NCI-H187 (cell line): ENCODE measurements around the gene RGS19.
A peak's percentile ranks its signal among the peaks of the same experiment; 100 is the strongest.

Experiments
- DNase-seq, 2 experiments: peaks; one replicate each; lab custom pipeline; 2025; lab: John Stamatoyannopoulos, UW

RGS19 gene

DNA sequence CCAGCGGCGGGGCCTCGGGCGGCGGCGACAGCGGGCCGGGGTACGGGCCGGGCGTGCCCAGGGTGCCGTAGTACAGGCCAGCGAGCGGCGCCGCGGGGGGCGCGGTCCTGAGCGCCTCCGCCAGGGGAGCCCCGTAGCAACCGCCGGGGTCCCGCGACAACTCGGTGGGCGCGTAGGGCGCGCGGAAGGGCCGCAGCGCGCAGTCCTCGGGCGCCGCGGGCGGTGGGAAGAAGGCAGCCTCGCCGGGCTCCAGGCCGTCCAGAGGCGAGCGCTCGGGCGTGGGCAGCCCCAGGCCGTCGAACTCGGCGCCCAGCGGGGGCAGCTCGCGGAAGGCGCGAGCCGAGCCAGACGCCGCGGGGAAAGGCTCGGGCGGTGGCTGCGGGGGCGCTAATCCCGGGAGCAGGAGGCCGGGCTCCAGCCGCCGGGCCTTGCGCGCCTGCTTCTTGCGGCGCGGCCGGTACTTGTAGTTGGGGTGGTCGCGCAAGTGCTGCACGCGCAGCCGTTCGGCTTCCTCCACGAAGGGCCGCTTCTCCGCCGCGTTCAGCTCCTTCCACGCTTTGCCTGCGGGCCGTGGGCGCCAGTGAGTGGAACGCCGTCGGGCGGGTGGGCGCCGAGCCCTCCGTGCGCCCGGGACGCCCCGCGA lies 30.8 kb downstream of the RGS19 start:
- no peak for DNase-seq

DNA sequence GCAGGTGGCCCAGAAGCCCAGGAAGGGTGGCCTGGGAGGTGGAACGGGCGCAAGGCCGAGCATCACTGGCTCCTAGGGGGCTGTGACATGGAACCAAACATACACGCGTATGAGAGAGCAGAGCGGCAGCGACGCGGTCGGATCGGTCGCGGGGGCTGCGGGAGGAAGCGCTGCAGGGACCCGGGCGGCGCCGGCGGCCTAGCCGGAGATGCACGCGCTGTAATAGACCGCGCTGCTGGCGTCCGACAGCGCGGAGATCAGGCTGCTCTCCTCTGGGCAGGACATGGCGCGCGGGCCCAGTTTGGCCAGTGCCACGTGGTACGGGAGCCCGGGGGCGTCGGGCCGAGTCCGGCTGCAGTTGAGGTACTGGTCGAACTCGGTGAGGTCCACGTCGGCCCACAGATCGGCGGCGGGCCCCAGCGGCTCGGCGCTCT lies 31.3 kb downstream of the RGS19 start:
- DNase-seq = no peak

DNA sequence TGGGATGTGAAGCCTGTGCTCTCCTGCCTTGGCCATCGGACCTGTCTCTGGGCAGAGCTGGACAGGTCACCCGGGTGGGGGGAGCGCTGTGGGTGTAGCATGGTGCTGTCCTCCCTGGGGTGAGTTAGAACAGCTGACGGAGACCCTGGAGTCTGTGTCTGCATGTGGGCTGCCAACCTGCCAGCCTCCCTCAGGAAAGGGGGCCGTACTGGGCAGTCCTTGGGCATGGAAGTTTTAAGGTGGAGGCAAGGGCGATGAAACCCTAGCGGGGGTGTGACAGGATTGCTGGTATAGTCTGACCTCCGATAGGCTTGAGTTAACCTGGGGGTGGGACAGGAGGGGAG lies 32.3 kb downstream of the RGS19 start:
- DNase-seq = no peak

DNA sequence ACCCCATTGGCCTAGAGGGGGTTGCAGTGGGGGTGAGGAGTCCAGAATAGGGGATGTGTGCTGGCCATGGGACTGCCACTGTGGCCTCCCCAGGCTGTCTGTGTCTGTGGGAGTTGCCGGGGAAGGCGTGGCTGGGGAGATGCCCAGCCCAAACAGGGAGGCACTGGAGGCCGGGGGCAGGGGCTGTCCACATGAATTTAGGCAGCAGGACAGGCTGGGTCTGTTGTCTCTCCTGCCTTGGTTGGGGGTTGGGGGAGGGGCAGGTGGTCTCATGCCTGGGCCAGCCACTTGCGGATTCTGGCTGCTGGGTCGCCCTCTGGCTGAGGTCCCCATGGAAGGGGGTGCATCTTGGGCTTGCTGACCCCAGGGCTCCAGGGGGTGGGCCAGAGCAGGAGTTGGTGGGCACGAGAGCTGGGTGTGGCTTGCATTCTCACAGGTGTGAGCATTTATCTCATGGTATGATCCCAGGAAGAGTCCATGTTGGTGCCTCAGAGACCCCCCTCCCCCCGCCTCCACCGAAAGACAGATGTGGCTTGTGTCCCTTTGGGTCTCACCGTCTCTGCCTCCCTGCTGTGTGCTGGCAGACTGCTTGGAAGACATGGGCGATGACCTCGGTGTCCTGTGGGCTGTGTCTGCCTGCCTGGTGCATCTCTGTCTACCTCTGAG lies 33.8 kb downstream of the RGS19 start:
- DNase-seq = no peak

DNA sequence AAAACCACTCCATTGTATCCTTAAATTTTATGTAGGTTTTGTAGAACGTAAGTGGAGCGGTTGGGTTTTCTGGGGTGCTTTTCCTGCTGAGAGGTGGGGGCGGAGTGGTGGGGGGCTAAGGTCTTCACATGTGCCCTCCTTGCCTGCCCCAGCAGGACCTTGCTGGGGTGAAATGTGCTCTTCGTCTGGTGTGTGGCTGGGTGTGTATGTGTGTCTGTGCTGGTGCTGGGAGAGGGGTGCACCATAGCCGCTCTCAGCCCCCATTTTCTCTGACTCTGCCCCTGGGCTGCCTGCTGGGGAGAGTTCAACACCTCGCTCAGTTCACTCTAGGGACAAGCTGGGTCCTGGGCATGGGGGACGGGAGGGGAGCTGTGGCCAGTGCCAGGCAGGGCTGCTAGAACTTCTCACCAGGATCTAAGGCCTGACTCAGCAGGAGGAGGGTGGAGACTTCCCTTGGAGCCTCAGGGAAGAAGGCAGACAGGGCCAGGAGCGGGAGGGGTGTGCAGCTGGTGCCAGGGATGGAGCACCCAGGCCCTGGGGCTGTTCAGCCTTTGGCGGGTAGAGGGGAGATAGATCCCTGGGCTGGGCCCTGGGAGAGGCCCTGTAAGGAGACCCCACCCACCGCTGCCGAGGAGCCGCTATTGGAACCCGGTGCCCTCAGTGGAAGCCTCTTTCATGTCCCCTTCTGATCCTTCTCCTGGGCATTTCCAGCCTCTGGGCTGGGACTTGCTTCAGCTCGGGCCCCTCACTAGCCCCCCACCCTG lies 34.7 kb downstream of the RGS19 start:
- no peak for DNase-seq

DNA sequence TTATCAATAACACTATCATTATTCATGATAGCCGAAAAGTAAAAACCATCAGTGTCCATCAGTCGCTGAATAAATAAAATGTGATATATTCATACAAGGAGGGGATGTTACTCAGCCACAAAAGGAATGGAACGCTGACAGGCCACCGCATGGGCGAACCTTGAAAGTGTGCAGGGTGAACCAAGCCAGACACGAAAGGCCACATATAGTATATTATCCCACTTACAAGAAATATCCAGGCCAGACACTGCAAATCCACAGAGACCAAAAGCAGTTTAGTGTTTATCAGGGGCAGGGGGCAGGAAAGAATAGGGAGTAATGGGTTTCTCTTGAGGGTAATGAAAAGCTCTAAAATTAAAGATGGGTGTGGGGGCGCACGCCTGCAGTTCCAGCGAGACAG lies 35.5 kb downstream of the RGS19 start:
- no peak for DNase-seq

DNA sequence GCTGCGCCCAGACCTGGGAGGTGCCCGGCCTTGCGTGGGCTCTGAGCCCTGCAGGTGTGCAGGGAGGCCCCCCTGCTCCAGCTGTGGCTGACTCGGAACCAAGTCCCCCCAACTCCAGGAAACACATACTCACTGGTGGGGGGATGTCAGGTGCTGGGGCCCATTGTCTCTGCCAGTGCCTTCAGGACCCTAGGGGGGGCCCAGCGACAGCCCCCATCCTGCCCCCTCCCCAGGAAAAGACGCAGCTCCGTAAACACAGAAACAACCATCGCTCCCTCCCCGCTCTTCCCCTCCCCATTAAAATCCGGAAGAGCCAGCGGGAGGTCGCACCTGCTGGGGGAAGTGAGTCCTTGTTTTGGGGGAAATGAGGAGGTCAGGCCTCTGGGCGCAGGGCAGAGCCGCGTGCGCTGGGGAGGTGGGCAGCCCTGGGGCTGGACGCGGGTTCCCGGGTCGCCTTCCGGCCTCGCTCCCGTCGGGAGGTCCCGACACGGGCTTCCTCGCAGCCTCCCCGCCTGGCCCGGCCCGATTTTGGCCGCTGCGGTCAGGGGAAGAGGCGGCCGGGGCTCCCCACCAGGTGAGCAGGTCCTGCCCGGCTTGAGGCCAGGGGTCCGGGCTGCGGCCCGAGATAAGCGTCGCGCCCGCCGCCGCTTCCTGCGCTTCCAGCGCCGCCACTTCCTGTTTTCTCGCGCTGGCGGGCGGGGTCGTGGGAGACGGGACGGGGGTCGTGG lies 37.1 kb downstream of the RGS19 start:
- no peak for DNase-seq

DNA sequence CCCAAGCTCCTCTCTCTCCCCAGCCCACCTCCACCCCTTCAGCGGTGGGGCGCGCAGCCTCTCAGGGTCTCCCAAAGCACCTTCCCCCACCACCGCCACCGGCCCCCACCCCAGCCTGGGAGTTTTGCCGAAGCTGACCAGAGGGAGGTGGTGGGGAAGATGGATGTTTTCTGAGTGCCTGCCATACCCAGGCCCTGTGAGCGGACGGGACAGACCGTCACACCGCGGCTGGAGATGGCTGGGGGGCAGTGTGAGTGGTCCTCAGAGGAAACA lies 37.6 kb downstream of the RGS19 start:
- DNase-seq = no peak

DNA sequence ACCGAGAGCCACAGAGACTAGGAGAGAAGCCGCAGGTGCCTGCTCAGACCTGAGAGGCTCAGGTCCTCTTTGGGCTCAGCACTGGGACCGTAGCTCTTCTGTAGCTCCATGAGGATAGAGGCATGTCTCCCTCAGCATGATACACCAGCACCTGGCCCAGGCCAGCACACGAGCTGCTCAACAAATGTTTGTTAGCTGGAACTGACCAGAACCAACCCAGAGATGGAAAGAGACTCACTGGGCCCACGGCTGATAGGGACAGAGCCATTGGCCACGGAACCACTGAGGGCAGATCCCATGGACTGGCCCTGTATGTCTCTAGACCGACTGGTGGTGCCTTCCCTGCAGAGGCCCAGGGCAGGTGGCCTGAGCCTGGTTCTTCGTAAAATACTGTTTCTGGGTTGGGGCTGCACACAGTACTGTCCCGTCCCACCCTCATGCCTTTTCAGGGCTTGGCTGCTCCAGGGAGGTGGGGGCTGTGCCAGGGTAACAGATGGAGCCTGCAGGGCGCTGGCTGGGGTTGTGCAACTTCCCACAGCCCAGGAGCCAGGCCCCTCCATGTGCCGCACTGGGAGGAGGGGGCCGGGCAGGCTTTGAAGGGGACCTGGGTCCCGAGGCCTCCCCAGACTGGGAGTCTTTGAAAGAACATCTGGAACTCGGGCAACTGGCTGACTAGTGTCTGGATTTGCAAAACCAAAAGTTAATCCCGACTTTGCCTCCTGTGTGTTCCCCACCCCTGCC lies 38.1 kb downstream of the RGS19 start:
- DNase-seq = no peak

DNA sequence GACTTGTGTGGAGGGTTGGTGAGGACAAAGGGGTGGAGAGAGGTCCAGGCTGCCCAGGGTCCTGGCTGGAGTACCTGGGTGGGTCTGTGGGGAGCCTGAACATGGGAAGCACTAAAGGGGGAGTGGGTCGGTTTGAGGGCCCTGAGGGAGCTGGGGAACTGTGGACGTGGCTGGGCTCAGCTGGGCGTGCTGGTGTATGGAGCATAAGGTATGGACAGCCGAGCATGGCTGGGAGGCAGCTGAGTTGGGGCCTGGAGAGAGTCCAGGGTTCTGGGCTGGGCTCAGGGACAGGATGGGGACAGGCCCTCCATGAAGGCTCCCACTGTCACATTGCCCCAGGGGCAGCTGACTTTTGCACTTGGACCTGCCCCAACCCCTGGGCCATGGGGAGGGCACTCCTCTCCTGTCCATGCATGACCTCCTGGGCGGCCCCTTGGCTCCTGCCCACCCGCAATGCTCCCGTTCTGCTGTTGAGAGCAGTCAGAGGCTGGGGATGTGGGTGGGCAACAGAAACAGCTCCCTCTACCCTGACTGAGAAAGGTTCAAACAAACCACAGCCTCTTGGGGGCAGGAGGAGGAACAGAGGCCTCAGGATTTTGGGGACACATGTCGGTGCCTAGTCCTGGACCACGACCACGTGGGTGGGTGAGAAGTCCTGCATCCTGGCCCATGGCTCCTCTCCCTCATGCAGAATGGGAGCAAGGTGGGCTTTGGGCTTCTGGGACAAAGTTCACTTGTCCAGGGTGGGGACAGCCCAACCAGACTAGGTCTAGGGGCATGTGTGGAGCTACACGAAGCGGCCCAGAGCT lies 38.9 kb downstream of the RGS19 start:
- DNase-seq = no peak

DNA sequence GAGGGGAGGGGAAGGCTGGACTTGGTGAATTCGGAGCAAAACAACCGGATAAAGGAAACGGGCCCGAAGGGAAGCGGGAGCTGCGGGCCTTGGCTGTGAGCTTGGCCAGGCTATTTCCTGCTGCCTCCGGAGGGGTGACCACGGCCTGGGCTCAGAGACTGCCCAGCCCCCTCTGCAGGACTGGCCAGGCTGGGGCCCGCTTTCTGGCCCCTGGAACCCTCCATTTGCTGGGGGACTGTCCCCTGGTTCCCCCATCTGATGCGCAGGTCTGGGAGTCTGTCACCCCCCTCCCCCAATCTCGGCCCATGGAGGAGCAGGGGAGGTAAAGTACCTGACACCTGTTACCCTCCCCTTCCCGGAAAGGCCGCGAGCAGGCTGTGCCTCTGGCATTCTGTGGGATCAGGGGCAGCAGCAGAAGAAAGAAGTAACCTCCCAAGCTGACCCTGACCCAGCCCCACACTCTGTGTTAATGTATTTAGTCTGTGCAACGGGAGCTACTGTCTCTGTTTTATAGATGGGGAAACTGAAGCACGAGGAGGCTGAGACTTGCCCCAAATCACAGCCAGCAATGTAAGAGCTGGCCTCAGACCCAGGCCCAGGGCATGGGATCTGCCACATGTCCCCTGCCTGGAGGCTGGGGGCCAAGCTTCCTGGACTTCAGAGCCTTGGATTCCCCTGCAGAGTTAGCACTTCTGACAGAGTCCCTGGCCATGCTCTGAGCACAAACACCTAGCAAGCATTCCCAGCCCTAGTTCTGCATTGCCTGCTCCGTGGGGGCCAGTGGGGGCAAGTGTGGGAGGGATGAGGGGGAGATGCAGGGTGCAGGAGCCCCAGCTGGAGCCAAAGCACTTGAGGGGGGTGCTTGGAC lies 39.8 kb downstream of the RGS19 start:
- no peak for DNase-seq

DNA sequence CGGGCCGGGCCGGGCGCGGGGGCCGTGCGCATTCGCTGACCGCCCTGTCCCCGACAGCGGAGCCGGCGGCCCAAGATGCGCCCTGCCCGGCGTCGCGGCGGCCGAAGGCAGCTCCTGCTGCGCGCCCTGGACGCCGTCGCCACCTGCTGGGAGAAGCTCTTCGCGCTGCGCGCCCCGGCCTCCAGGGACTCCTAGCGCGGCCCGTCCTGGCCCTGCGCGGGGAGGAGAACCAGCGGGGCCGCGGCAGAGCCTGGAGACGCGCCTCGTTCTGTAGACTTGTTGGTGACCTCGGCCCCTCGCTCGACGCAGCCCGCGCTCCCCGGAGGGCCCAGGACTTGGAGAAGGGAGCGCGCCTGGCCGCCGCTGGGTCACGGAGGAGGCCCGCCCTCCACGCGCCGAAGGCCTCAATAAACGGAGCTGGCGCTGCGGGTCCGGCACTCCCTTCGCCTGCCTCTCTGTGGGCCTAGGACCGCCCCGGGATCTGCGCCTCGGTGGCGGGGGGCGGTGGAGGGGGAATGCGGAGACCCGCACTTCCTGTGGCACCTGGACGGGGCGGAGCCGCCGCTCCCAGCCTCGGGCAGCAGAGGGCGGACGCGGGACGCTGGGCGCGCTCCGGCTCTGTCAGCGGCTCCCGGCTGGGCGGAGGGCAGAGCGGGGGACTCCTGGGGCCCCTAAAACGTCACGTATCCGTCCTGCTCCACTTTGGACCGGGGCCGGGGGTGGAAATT lies 40.6 kb downstream of the RGS19 start:
- peak; percentile 34 to 38 for DNase-seq

DNA sequence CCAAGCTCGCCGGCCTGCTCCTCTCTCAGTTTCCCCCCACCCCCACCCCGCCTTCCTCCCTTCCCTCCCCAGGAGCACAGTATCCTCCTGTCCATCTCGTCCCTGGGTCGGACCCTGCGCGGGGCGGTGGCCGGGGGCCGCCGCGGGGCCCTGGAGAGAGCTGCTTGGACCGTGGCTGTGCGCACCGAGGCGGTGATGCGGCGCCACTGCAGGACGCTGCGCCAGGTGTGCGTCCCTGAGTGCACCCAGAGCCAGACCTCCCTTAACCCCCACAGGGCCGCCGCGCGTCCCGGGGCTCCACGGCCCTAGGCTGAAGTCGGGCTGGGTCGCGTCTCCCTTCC lies 41.1 kb downstream of the RGS19 start:
- no peak for DNase-seq

DNA sequence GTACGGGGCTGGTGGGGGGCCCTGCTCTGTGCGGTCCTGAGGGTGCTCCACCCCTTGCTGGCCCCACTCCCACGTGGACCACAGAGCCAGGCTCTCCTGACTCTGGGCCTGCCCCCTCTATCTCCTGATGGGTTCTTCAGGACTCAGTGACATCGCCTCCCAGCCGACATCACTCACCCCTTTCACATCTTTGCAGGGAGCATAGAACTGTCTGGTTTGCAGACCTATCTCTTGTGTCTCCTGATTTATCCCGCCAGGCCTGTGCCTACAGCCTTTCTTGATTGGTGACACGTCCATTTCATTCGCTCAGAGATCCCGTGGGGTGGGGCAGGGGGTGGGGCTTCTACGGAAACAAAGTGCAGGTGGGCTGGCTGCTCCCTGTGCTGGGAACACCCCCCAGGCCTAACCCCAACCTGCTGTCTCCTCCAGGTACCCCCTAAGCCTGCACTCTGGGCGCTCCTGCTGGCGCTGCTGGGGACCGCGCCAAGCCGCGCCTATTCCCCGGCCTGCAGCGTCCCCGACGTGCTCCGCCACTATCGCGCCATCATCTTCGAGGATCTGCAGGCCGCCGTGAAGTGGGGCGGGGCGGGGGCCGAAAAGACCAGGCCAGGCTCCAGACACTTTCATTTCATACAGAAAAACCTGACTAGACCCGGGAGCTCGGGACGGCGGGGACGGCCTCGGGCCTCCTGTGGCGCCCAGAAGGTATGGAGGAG lies 41.7 kb downstream of the RGS19 start:
- DNase-seq = no peak

DNA sequence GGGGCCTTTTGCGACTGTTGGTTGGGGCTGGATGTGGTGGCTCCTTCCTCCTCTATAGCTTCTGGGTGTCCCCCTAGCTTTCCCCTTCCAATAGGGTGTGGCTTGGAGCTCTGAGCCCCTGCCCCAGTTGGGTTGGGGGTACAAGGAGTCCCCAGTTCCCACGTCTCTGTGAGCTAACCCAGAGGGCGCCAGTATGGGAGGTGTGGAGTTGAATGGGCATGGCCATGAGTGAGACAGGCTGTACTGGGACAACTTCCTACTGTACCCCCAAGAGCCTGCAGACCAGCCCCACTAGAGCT lies 42.2 kb downstream of the RGS19 start:
- DNase-seq = no peak

DNA sequence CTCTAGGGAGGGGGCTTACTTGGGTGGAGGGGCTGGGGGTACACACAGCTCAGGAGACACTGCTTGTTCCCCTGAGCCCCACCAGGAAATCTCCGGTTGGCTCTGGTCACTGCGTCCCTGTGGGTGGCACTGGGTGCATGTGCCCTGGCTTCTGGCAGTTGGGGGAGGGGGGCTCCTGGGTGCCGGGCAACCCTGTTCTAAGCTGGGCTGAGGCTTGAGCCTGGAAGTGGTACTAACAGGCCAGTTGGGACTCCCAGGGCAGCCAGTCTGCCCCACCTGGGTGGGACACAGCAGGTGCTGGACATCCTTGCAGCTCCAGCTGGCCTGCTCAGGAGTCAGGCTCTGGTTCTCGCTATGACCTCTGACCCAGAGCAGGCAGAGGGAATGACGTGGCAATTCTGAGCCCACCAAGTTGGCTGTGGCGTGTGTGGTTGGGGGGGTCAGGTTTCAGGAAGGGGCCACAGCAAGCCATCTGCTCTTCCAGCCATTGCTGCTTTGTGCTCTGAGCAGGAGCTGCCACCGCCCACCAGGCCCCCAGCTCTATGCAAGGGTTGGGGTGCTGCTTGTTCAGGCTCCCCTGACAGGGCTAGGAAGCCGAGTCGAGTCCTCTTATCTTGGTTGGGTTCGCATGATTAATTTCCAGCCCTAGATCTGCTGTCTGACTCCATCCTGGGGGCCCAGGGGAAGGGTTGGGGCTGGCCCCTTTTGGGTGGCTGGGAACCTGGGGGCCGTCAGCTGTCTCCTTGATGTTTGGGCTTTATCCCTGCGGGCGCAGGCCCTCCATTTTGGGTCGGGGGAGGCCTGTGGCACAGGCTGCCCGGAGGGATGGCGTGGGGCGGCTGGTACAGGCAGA lies 42.7 kb downstream of the RGS19 start:
- DNase-seq = no peak

DNA sequence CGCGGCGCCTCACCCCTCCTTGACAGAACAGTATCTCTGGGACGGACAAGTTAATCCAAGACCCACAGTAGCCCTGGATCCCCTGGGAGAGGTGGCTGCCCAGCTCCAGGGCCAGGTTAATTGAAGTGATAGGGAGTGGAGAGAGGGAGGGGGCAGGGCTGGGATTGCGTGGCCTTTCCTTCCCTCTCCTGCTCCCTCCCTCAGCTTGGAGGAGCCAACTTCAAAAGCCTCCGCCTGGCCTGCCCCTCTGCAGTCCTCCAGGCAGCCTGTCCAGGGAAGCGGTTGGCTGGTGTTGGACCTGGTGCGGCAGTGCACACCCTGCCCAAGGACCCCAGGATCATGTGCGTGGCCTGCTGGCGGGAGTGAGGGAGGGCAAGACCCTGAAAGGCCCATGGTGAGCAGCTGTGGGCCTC lies 43.4 kb downstream of the RGS19 start, which contains the start of gene C20orf204:
Gene C20orf204 (plus strand): TSS at position 250 of the 413 bp plus-strand sequence. CDS start 142 bp downstream, at position 392.
- DNase-seq = no peak
